Smooth muscle cell (in vitro differentiated cells): Measurements from ENCODE around the gene APMAP. TPM values are rescaled to one million over a fixed set of nuclear protein-coding genes. Genes with fewer than 3 reads are reported as not detected.

Experiments used
- DNase-seq: peaks from one replicate; lab custom pipeline; 2025; ENCODE audit not compliant: unreplicated experiment; lab: John Stamatoyannopoulos, UW
- H2AFZ ChIP-seq: fragments of 200-600 bp; sonication (generic); 2 replicates; pipeline ENCODE4 v1.6.0; 2016; ENCODE audit warnings: antibody characterized with exemption, low read depth, mild to moderate bottlenecking
- H3F3A ChIP-seq: fragments of 200-600 bp; sonication (generic); 2 replicates; pipeline ENCODE4 v1.6.0; 2017; ENCODE audit warnings: antibody characterized with exemption, low read depth
- H3K27ac ChIP-seq: fragments of 200-600 bp; sonication (generic); 2 replicates; pipeline ENCODE4 v1.5.1; 2016; ENCODE audit warnings: low read depth, mild to moderate bottlenecking
- H3K27me3 ChIP-seq: fragments of 200-600 bp; sonication (generic); 2 replicates; pipeline ENCODE4 v1.6.1; 2016; ENCODE audit warnings: low read depth, mild to moderate bottlenecking
- H3K36me3 ChIP-seq: fragments of 200-600 bp; sonication (generic); 2 replicates; pipeline ENCODE4 v1.5.1; 2016; ENCODE audit warnings: low read depth
- H3K4me1 ChIP-seq: fragments of 200-600 bp; sonication (generic); 2 replicates; pipeline ENCODE4 v1.5.1; 2016; ENCODE audit warnings: low read depth
- H3K4me2 ChIP-seq: fragments of 200-600 bp; sonication (generic); 2 replicates; pipeline ENCODE4 v1.6.0; 2016; ENCODE audit warnings: mild to moderate bottlenecking
- H3K4me3 ChIP-seq: fragments of 200-600 bp; sonication (generic); 2 replicates; pipeline ENCODE4 v1.5.1; 2016; ENCODE audit warnings: mild to moderate bottlenecking
- H3K79me2 ChIP-seq: fragments of 200-600 bp; sonication (generic); 2 replicates; pipeline ENCODE4 v1.6.0; 2016; ENCODE audit warnings: low read depth, mild to moderate bottlenecking
- H3K9ac ChIP-seq: fragments of 200-600 bp; sonication (generic); 2 replicates; pipeline ENCODE4 v1.6.0; 2016; ENCODE audit warnings: low read depth
- H3K9me3 ChIP-seq: fragments of 200-600 bp; sonication (generic); replicated peaks from 2 replicates; pipeline ENCODE4 v1.5.1; 2016; ENCODE audit warnings: low read depth
- H4K20me1 ChIP-seq: fragments of 200-600 bp; sonication (generic); 2 replicates; pipeline ENCODE4 v1.6.0; 2016; ENCODE audit warnings: low read depth
- WGBS: methylation state at CpG from one replicate; pipeline ENCODE4 v1.1.7; 2016; ENCODE audit warnings: low lambda C conversion rate; 5-methylcytosine and 5-hydroxymethylcytosine counted together
- polyA plus RNA-seq: library from polyadenylated mRNA; unstranded; fragments of >200 nt; fragmentation: Nextera tagmentation; extraction: Ambion mirVana; gene quantifications from 2 replicates; pipeline ENCODE4 v1.2.1, GENCODE V29; 2016
- total RNA-seq: library from RNA; depleted of rRNA; stranded (reverse); fragments of >200 nt; gene quantifications from 2 replicates; pipeline ENCODE4 v1.2.3, GENCODE V29; 2014
- TF ChIP-seq, protein P1 (sequence below): fragments of 200-600 bp; sonication (generic); IDR thresholded peaks from 2 replicates; pipeline ENCODE4 v1.5.1; 2017; ENCODE audit warnings: borderline replicate concordance, mild to moderate bottlenecking, antibody characterized with exemption; ENCODE audit not compliant: insufficient read depth, poor library complexity, severe bottlenecking

Gene APMAP
- total and polyA plus RNA-seq, 2 experiments from 2014 or later, result 54.4 to 86.9 TPM

DNA sequence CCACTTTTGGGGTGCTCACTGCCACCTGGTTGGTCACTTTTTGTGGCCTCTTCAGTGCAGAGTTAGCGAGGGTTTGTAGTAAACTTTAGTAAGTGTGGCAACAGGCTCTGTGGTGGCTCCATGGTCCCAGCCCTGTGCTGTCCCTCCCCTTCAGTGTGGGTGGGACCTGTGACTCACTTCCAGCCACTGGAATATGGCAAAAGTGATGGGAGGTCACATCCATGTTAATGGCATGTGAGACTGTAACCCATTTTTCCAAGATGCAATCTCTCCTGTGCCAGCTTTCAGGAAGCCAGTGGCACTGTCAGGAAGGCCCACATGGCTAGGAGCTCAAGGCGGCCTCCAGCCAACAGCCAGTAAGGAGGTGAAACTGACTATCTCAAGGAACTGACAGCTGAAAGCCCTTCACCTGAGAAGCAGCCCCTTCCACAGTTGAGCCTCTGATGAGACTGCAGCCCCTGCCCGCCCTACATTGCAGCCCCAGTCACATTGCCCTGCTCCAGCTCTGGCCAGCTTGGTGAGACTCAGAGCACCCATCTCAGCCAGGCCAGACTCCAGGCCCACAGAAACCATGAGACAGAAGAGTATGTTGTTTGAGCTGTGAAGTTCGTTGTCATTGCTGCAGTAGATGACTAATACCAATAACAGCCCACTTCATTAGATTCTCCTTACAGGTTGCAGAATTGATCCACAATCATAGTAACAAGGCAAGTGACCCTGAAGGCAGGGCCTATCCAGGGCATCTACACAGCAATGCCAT is 56.6 kb downstream of the APMAP start:
- H2AFZ ChIP-seq, result no peak overlapping the region

DNA sequence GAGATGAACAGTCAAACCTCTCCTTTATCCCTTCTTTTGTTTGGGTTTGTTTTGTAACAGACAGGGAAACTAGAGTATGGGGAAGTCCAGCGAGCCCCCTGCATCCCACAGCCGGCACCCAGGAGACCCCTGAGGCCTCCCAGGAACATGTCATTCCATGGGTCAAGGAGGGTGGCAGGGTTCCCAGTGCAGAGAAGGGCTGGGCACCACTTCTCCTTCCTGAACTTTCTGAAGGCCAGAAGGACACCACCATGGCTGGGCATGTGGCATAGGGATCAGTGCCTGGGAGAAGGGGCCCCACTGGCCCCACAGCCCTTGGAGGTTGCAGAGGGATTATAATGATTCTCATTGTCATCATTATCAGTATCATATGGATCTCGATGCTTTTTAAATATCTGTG is 57.4 kb downstream of the APMAP start:
- H3K9ac ChIP-seq, result no peak overlapping the region
- H3K36me3 ChIP-seq, result no peaks in the 10 kb centered on the region
- no peaks in the 10 kb centered on the region for H3K9me3 ChIP-seq
- DNase-seq, result no peak
- 95% methylated on average over 3 of the region's 3 CpGs for WGBS
- no peaks in the 10 kb centered on the region for H3K27me3 ChIP-seq
- H3K79me2 ChIP-seq, result no peaks in the 10 kb centered on the region
- no peak overlapping the region for H3K4me2 ChIP-seq
- H3F3A ChIP-seq, result no peaks in the 10 kb centered on the region
- TF ChIP-seq, protein P1, sequence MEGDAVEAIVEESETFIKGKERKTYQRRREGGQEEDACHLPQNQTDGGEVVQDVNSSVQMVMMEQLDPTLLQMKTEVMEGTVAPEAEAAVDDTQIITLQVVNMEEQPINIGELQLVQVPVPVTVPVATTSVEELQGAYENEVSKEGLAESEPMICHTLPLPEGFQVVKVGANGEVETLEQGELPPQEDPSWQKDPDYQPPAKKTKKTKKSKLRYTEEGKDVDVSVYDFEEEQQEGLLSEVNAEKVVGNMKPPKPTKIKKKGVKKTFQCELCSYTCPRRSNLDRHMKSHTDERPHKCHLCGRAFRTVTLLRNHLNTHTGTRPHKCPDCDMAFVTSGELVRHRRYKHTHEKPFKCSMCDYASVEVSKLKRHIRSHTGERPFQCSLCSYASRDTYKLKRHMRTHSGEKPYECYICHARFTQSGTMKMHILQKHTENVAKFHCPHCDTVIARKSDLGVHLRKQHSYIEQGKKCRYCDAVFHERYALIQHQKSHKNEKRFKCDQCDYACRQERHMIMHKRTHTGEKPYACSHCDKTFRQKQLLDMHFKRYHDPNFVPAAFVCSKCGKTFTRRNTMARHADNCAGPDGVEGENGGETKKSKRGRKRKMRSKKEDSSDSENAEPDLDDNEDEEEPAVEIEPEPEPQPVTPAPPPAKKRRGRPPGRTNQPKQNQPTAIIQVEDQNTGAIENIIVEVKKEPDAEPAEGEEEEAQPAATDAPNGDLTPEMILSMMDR, result no peak
- no peak overlapping the region for H3K27ac ChIP-seq
- H3K4me1 ChIP-seq, result no peaks in the 10 kb centered on the region
- H4K20me1 ChIP-seq, result no peaks in the 10 kb centered on the region
- no peak overlapping the region for H2AFZ ChIP-seq
- H3K4me3 ChIP-seq, result no peak overlapping the region

More for the DNA sequence above, 56.6 kb downstream of the APMAP start:
- Histone ChIP-seq H3K36me3 (no peaks in the 10 kb centered on the region), H3K79me2 (no peaks in the 10 kb centered on the region), H3K4me3 (no peak overlapping the region), H3F3A (no peaks in the 10 kb centered on the region), H3K9me3 (no peaks in the 10 kb centered on the region), H4K20me1 (no peaks in the 10 kb centered on the region), H3K4me1 (no peaks in the 10 kb centered on the region), H3K9ac (no peak overlapping the region), H3K27ac (no peak overlapping the region), H3K4me2 (no peak overlapping the region), H3K27me3 (no peaks in the 10 kb centered on the region)
- WGBS, result 91% methylated on average over 4 of the region's 4 CpGs
- TF ChIP-seq, protein P1, result no peak
- DNase-seq, result no peak

DNA sequence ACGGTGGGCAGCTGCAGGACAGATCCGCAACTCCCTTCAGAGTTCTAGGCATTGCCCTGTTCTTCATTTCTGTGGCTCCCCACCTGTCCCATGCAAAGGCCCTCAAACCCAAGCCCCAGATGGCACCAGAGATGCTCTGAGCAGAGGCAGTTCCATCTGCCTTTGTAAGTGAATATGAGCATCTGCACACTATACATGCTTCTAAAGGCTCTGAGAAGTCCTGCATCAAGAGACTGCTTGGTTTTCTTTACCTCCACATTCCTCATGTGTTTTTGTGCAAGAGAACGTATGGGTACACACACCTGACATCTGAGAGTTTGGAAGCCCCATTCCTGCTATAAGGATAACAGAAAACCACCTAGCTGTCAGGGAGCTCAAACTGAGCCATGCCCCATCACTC is 57.8 kb downstream of the APMAP start:
- Histone ChIP-seq H3K4me3 (no peak overlapping the region), H3K36me3 (no peaks in the 10 kb centered on the region), H4K20me1 (no peaks in the 10 kb centered on the region), H3F3A (no peaks in the 10 kb centered on the region), H3K4me2 (no peak overlapping the region), H3K79me2 (no peaks in the 10 kb centered on the region), H3K27ac (no peak overlapping the region), H2AFZ (no peak overlapping the region), H3K27me3 (no peaks in the 10 kb centered on the region), H3K4me1 (no peaks in the 10 kb centered on the region), H3K9ac (no peak overlapping the region), H3K9me3 (no peaks in the 10 kb centered on the region)
- TF ChIP-seq, protein P1, result no peak
- no peak for DNase-seq
- 83% methylated on average over 3 of the region's 3 CpGs for WGBS

DNA sequence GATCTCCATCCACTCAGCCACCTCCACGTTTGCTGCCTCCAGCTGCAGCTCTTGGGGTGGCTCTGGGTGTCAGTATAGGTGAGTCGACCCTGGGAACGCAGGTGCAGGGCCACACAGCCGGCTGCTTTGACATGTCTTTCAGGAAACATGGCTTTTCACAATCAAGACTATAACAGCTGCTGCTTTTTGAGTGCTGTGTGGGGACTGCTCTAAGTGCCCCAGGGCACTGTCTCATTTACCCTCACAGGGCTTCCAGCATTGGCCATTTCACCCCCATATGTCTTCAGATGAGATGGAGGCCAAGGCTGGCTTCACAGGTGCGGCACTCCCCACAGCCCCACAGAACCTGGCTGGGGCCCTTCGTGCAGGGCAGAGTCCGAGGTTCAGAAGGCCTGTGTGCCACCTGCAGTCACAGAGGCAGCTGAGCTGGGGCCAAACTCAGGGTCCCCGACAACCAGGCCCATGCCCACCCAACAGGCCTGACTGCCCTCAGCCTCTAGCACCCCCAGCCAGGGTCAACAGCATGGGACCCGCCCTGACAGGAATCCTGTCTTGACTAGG is 58.4 kb downstream of the APMAP start:
- Histone ChIP-seq H3K9ac (no peak overlapping the region), H3K4me1 (no peaks in the 10 kb centered on the region), H4K20me1 (no peaks in the 10 kb centered on the region), H3K4me2 (no peak overlapping the region), H2AFZ (no peak overlapping the region), H3K4me3 (no peak overlapping the region), H3K79me2 (no peaks in the 10 kb centered on the region), H3F3A (no peaks in the 10 kb centered on the region), H3K27ac (no peak overlapping the region), H3K36me3 (no peaks in the 10 kb centered on the region), H3K27me3 (no peaks in the 10 kb centered on the region), H3K9me3 (no peaks in the 10 kb centered on the region)
- WGBS, result 85% methylated on average over 8 of the region's 9 CpGs
- no peak for DNase-seq
- TF ChIP-seq, protein P1, result no peak
